GM12878 (cell line): ENCODE data around the gene PAIP1. TPM values are rescaled to one million over a fixed set of nuclear protein-coding genes. Genes with fewer than 3 reads are reported as not detected.

Experiments
- ATAC-seq: fragments of 200-7000 bp; cut with Tn5 transposase; 3 replicates; pipeline ENCODE4 v1.9.1; 2020; ENCODE audit warnings: mild to moderate bottlenecking, moderate library complexity
- BruUV-seq: library from RNA; stranded (reverse); fragments of 400-500 nt; replicated peaks from 2 replicates; lab custom pipeline; 2021; lab: Mats Ljungman, UMichigan
- CTCF ChIA-PET: fragments of 300-600 bp; sonication (Branson Sonifier 250); formaldehyde crosslinking; extraction: SDS; loops from one replicate; lab custom pipeline; 2021; ENCODE audit warnings: inconsistent platforms; lab: Yijun Ruan, JAX
- POLR2A ChIA-PET: fragments of 350-600 bp; formaldehyde crosslinking; extraction: SDS; loops from one replicate; lab custom pipeline; 2021; ENCODE audit warnings: inconsistent platforms; lab: Charles Lee
- RAD21 ChIA-PET: fragments of 300-600 bp; sonication (Branson Sonifier 250); formaldehyde crosslinking; loops from one replicate; lab custom pipeline; 2023; ENCODE audit warnings: antibody characterized with exemption; ENCODE audit not compliant: unreplicated experiment; lab: Charles Lee
- SMC1A ChIA-PET: fragments of 300-600 bp; sonication (Branson Sonifier 250); formaldehyde crosslinking; loops from one replicate; lab custom pipeline; 2023; ENCODE audit not compliant: unreplicated experiment, uncharacterized antibody; lab: Charles Lee
- DNase-seq: peaks from one replicate; pipeline ENCODE4 v3.0.0-alpha.2; 2011; ENCODE audit warnings: low read depth, low spot score
- FAIRE-seq: peaks from 3 replicates; lab custom pipeline; 2011; peaks lifted over from hg19 to GRCh38; lab: Jason Lieb, UNC
- H2AFZ ChIP-seq: 2 replicates; pipeline ENCODE4 v1.6.0; 2011; ENCODE audit warnings: low read depth, low read length, control low read depth; ENCODE audit not compliant: control insufficient read depth
- H3K27ac ChIP-seq: 2 replicates; pipeline ENCODE4 v1.5.1; 2011; ENCODE audit warnings: control low read depth; ENCODE audit not compliant: control insufficient read depth, insufficient read depth
- H3K27me3 ChIP-seq, 2 experiments: replicated peaks in 1 of 2; 2 replicates each; pipeline versions ENCODE4 v1.6.0 to v1.6.1; 2011; ENCODE audit warnings: low read length in 1 of 2; ENCODE audit not compliant: control insufficient read depth in 2 of 2, insufficient read depth in 2 of 2
- H3K36me3 ChIP-seq, 2 experiments: 2 replicates each; pipeline ENCODE4 v1.5.1; 2011; ENCODE audit warnings: low read length in 1 of 2; ENCODE audit not compliant: control insufficient read depth in 2 of 2, insufficient read depth in 2 of 2
- H3K4me1 ChIP-seq: 2 replicates; pipeline ENCODE4 v1.6.1; 2011; ENCODE audit warnings: mild to moderate bottlenecking, low read length, moderate library complexity, mixed read lengths; ENCODE audit not compliant: control insufficient read depth, insufficient read depth
- H3K4me2 ChIP-seq: 2 replicates; pipeline ENCODE4 v1.6.0; 2011; ENCODE audit warnings: control low read depth; ENCODE audit not compliant: control insufficient read depth, insufficient read depth
- H3K4me3 ChIP-seq: fragments of 200-600 bp; sonication (generic); 2 replicates; pipeline ENCODE4 v1.5.1; 2016
- H3K79me2 ChIP-seq: 2 replicates; pipeline ENCODE4 v1.6.0; 2011; ENCODE audit warnings: low read length; ENCODE audit not compliant: control insufficient read depth, insufficient read depth
- H3K9ac ChIP-seq: 2 replicates; pipeline ENCODE4 v1.8.0; 2011; ENCODE audit warnings: low read length, control low read depth, mixed read lengths; ENCODE audit not compliant: control insufficient read depth, insufficient read depth
- H3K9me3 ChIP-seq: replicated peaks from 3 replicates; pipeline ENCODE4 v1.5.1; 2011; ENCODE audit warnings: mild to moderate bottlenecking, low read length; ENCODE audit not compliant: control insufficient read depth, insufficient read depth
- H4K20me1 ChIP-seq: 2 replicates; pipeline ENCODE4 v1.6.0; 2011; ENCODE audit not compliant: control insufficient read depth, insufficient read depth
- CREB1 ChIP-seq: IDR thresholded peaks from 2 replicates; pipeline ENCODE4 v1.6.1; 2012; ENCODE audit warnings: low read depth, mild to moderate bottlenecking, inconsistent platforms
- EP300 ChIP-seq, 2 experiments: fragments of 150-350 bp in 1 of 2; IDR thresholded peaks; 2 replicates each; pipeline ENCODE4 v1.6.1; 2011 to 2012; ENCODE audit warnings: low read depth in 2 of 2, low read length in 2 of 2, borderline replicate concordance in 1 of 2, improper control_type of control experiment in 1 of 2, inconsistent platforms in 1 of 2; ENCODE audit not compliant: control insufficient read depth in 1 of 2
- HSF1 ChIP-seq: fragments of 150-350 bp; IDR thresholded peaks from 2 replicates; pipeline ENCODE4 v1.6.1; 2014; ENCODE audit warnings: mild to moderate bottlenecking, low read depth, low read length
- NBN ChIP-seq: fragments of 450-650 bp; IDR thresholded peaks from 2 replicates; pipeline ENCODE4 v1.6.1; 2016
- NFYB ChIP-seq: IDR thresholded peaks from 2 replicates; pipeline ENCODE4 v1.6.1; 2011; ENCODE audit warnings: low read depth, mild to moderate bottlenecking, low read length, improper control_type of control experiment, moderate library complexity; ENCODE audit not compliant: insufficient read depth
- SMARCA5 ChIP-seq: fragments of 450-650 bp; IDR thresholded peaks from 2 replicates; pipeline ENCODE4 v1.6.1; 2017; ENCODE audit warnings: mild to moderate bottlenecking
- SRF ChIP-seq, 2 experiments: IDR thresholded peaks; 2 replicates each; pipeline ENCODE4 v1.6.1; 2011; ENCODE audit warnings: low read depth in 2 of 2, low read length in 2 of 2, mild to moderate bottlenecking in 1 of 2, moderate library complexity in 1 of 2
- STAT3 ChIP-seq: IDR thresholded peaks from 2 replicates; pipeline ENCODE4 v1.6.1; 2011; ENCODE audit warnings: low read depth, low read length, improper control_type of control experiment
- TBL1XR1 ChIP-seq: IDR thresholded peaks from 2 replicates; pipeline ENCODE4 v1.6.1; 2012; ENCODE audit warnings: low read depth, low read length, improper control_type of control experiment
- ZSCAN29 ChIP-seq: fragments of 450-650 bp; IDR thresholded peaks from 2 replicates; pipeline ENCODE4 v1.6.1; 2017; ENCODE audit warnings: mild to moderate bottlenecking, moderate library complexity
- WGBS: methylation state at CpG from one replicate; pipeline ENCODE4 v1.1.6; 2016; ENCODE audit warnings: low lambda C conversion rate; ENCODE audit not compliant: insufficient replicate concordance, insufficient coverage; ENCODE audit errors: missing lambda C conversion rate; 5-methylcytosine and 5-hydroxymethylcytosine counted together
- in situ Hi-C: fragments of 300-500 bp; cut with MboI; formaldehyde crosslinking; loops from 9 replicates; pipeline ENCODE4 v1.14.3; 2018; ENCODE audit warnings: mixed read lengths
- intact Hi-C: fragments of 100-400 bp; cut with micrococcal nuclease; formaldehyde crosslinking; loops from one replicate; pipeline ENCODE4 v1.14.2; 2022; ENCODE audit not compliant: unreplicated experiment
- polyA plus RNA-seq, 11 experiments: library from polyadenylated mRNA; depleted of rRNA in 4 of 11; unstranded in 6 of 11; stranded (reverse) in 5 of 11; fragments of >200 nt; fragmentation: Nextera tagmentation in 4 of 11; fragmentation: Illumina TruSeq in 1 of 11; extraction: Ambion mirVana in 4 of 11; extraction: Trizol in 1 of 11; gene quantifications; 1 replicate in 1 of 11; 2 replicates in 10 of 11; pipeline versions ENCODE4 v1.2.1 to v1.2.3, GENCODE V29; 2011 to 2016; ENCODE audit warnings: inconsistent platforms in 2 of 11, missing spikeins in 2 of 11, low read depth in 1 of 11
- total RNA-seq, 4 experiments: library from RNA; depleted of rRNA in 3 of 4; stranded (reverse); fragments of >200 nt in 3 of 4; fragmentation: Illumina TruSeq in 1 of 4; extraction: Trizol in 1 of 4; gene quantifications; 2 replicates each; pipeline versions ENCODE4 v1.2.1 to v1.2.3, GENCODE V29; 2013 to 2021
- TF ChIP-seq, protein P1 (sequence below): fragments of 450-650 bp; formaldehyde crosslinking; IDR thresholded peaks from 2 replicates; pipeline ENCODE4 v1.5.0; 2022; ENCODE audit warnings: mild to moderate bottlenecking, missing genetic modification characterization
- TF ChIP-seq, protein P2 (sequence below): fragments of 450-650 bp; IDR thresholded peaks from 2 replicates; pipeline ENCODE4 v1.6.1; 2014; ENCODE audit warnings: mild to moderate bottlenecking

The PAIP1 gene
- total and polyA plus RNA-seq, 10 of the 15 experiments (the other 5 are each of a cell fraction or from before 2014, with no cell fraction given) = 37.4 to 90.9 (median 57.0) TPM

- H3K27ac ChIP-seq = no peak overlapping the region
- TF ChIP-seq NFYB (no peak), CREB1 (no peak), STAT3 (no peak), NBN (no peak), EP300 (IDR thresholded peaks at IDR 0.05; ENCODE audit: borderline replicate concordance in 1 of 2, control insufficient read depth in 1 of 2, low read depth in 2 of 2, low read length in 2 of 2) (no peak), ZSCAN29 (no peak), SMARCA5 (no peak), HSF1 (no peak), TBL1XR1 (no peak), SRF (IDR thresholded peaks at IDR 0.05; ENCODE audit: low read depth in 2 of 2, low read length in 2 of 2) (no peak)
- TF ChIP-seq, protein P1, sequence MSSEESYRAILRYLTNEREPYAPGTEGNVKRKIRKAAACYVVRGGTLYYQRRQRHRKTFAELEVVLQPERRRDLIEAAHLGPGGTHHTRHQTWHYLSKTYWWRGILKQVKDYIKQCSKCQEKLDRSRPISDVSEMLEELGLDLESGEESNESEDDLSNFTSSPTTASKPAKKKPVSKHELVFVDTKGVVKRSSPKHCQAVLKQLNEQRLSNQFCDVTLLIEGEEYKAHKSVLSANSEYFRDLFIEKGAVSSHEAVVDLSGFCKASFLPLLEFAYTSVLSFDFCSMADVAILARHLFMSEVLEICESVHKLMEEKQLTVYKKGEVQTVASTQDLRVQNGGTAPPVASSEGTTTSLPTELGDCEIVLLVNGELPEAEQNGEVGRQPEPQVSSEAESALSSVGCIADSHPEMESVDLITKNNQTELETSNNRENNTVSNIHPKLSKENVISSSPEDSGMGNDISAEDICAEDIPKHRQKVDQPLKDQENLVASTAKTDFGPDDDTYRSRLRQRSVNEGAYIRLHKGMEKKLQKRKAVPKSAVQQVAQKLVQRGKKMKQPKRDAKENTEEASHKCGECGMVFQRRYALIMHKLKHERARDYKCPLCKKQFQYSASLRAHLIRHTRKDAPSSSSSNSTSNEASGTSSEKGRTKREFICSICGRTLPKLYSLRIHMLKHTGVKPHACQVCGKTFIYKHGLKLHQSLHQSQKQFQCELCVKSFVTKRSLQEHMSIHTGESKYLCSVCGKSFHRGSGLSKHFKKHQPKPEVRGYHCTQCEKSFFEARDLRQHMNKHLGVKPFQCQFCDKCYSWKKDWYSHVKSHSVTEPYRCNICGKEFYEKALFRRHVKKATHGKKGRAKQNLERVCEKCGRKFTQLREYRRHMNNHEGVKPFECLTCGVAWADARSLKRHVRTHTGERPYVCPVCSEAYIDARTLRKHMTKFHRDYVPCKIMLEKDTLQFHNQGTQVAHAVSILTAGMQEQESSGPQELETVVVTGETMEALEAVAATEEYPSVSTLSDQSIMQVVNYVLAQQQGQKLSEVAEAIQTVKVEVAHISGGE (CRISPR knock-in tag) = no peak
- TF ChIP-seq, protein P2, sequence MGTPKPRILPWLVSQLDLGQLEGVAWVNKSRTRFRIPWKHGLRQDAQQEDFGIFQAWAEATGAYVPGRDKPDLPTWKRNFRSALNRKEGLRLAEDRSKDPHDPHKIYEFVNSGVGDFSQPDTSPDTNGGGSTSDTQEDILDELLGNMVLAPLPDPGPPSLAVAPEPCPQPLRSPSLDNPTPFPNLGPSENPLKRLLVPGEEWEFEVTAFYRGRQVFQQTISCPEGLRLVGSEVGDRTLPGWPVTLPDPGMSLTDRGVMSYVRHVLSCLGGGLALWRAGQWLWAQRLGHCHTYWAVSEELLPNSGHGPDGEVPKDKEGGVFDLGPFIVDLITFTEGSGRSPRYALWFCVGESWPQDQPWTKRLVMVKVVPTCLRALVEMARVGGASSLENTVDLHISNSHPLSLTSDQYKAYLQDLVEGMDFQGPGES = no peak
- TF ChIP-seq, all 136 proteins: peak for 0
- no peak overlapping the region for H2AFZ ChIP-seq
- no peaks in the 10 kb centered on the region for H3K27me3 ChIP-seq
- WGBS = 70% methylated on average over 2 of the region's 2 CpGs
- no peaks in the 10 kb centered on the region for H3K9me3 ChIP-seq
- H3K36me3 ChIP-seq = peaks cover 0 to 8% of the 10 kb centered on the region in 2 experiments; a peak in 3 of 4 replicates
- in situ Hi-C loops (no loop called here), intact Hi-C loops (no loop called here)
- H3K4me3 ChIP-seq = no peak overlapping the region
- ChIA-PET CTCF (interaction anchor here (1.2 to 1.3 kb wide), 2 partner anchors 31 to 108 kb away, joined by 3 to 5 read pairs; no protein-coding TSS in a partner anchor), SMC1A (no interaction called here), RAD21 (no interaction called here), POLR2A (interaction anchor here (0.6 to 1.0 kb wide), 2 partner anchors 13 to 33 kb away, joined by 3 read pairs; no protein-coding TSS in a partner anchor)
- no TSS peak for BruUV-seq
- ATAC-seq (no peak), FAIRE-seq (no peak), DNase-seq (no peak)
- no peaks in the 10 kb centered on the region for H3K4me1 ChIP-seq
- no peak overlapping the region for H3K4me2 ChIP-seq
- no peak overlapping the region for H3K9ac ChIP-seq
- H3K79me2 ChIP-seq = no peaks in the 10 kb centered on the region
- H4K20me1 ChIP-seq = no peaks in the 10 kb centered on the region
These were observed 33.2 kb downstream of the PAIP1 start for GRCh38 chr5:43523662-43524072.
